H9 (cell line): ENCODE data around the gene TMEM174. TPM values are rescaled to one million over a fixed set of nuclear protein-coding genes. Genes with fewer than 3 reads are reported as not detected.

ENCODE experiments used
- DNase-seq: peaks from one replicate; pipeline ENCODE4 v3.0.0-alpha.2; 2017
- H2AFZ ChIP-seq: one replicate; pipeline ENCODE4 v1.6.1; 2013; ENCODE audit warnings: mild to moderate bottlenecking, low read length, control low read depth, moderate library complexity
- H2AK5ac ChIP-seq: 2 replicates; pipeline ENCODE4 v1.6.1; 2013; ENCODE audit warnings: low read length, control low read depth, mixed read lengths; ENCODE audit not compliant: insufficient read length
- H2BK120ac ChIP-seq: one replicate; pipeline ENCODE4 v1.6.1; 2013; ENCODE audit warnings: low read depth, mild to moderate bottlenecking, low read length, control low read depth, inconsistent platforms; ENCODE audit not compliant: poor library complexity, severe bottlenecking
- H2BK12ac ChIP-seq: 2 replicates; pipeline ENCODE4 v1.6.1; 2013; ENCODE audit warnings: low read length, control low read depth, mixed read lengths, low read depth; ENCODE audit not compliant: insufficient read length
- H2BK15ac ChIP-seq: 2 replicates; pipeline ENCODE4 v1.6.1; 2013; ENCODE audit warnings: low read depth, low read length, control low read depth
- H2BK20ac ChIP-seq: one replicate; pipeline ENCODE4 v1.6.1; 2013; ENCODE audit warnings: low read depth, mild to moderate bottlenecking, low read length, control low read depth, inconsistent platforms; ENCODE audit not compliant: poor library complexity, severe bottlenecking
- H2BK5ac ChIP-seq: 2 replicates; pipeline ENCODE4 v1.6.1; 2013; ENCODE audit warnings: low read length, control low read depth, mixed read lengths; ENCODE audit not compliant: insufficient read length
- H3K14ac ChIP-seq: 2 replicates; pipeline ENCODE4 v1.6.1; 2013; ENCODE audit warnings: low read length, control low read depth; ENCODE audit not compliant: insufficient read depth
- H3K18ac ChIP-seq: 2 replicates; pipeline ENCODE4 v1.6.1; 2013; ENCODE audit warnings: low read depth, mild to moderate bottlenecking, mixed read lengths, low read length, control low read depth; ENCODE audit not compliant: insufficient read length
- H3K23ac ChIP-seq: 2 replicates; pipeline ENCODE4 v1.6.1; 2013; ENCODE audit warnings: low read length, control low read depth, mixed read lengths, low read depth; ENCODE audit not compliant: insufficient read length
- H3K23me2 ChIP-seq: 2 replicates; pipeline ENCODE4 v1.6.1; 2013; ENCODE audit warnings: low read depth, mild to moderate bottlenecking, mixed read lengths, low read length, control low read depth; ENCODE audit not compliant: insufficient read length, poor library complexity, severe bottlenecking
- H3K27ac ChIP-seq: 2 replicates; pipeline ENCODE4 v1.5.1; 2013; ENCODE audit warnings: low read length, control low read depth, mixed read lengths, low read depth; ENCODE audit not compliant: insufficient read length
- H3K27me3 ChIP-seq: 2 replicates; pipeline ENCODE4 v1.6.1; 2013; ENCODE audit warnings: low read length, control low read depth, inconsistent platforms; ENCODE audit not compliant: insufficient read depth
- H3K4ac ChIP-seq: 2 replicates; pipeline ENCODE4 v1.6.1; 2013; ENCODE audit warnings: low read depth, mild to moderate bottlenecking, control low read depth, inconsistent platforms, low read length, moderate library complexity
- H3K4me1 ChIP-seq: 2 replicates; pipeline ENCODE4 v1.6.1; 2013; ENCODE audit warnings: low read length, control low read depth, inconsistent platforms; ENCODE audit not compliant: insufficient read depth
- H3K4me2 ChIP-seq: 2 replicates; pipeline ENCODE4 v1.6.1; 2013; ENCODE audit warnings: low read length, control low read depth, mixed read lengths; ENCODE audit not compliant: insufficient read length, insufficient read depth
- H3K56ac ChIP-seq: 2 replicates; pipeline ENCODE4 v1.6.1; 2013; ENCODE audit warnings: low read depth, mild to moderate bottlenecking, mixed read lengths, low read length, control low read depth; ENCODE audit not compliant: insufficient read length
- H3K79me1 ChIP-seq: 2 replicates; pipeline ENCODE4 v1.6.1; 2013; ENCODE audit warnings: low read depth, mild to moderate bottlenecking, moderate library complexity, low read length, control low read depth, inconsistent platforms; ENCODE audit not compliant: insufficient read depth, poor library complexity, severe bottlenecking
- H3K79me2 ChIP-seq: 2 replicates; pipeline ENCODE4 v1.6.1; 2013; ENCODE audit warnings: low read length, control low read depth, inconsistent platforms; ENCODE audit not compliant: insufficient read depth
- H3K9ac ChIP-seq: 2 replicates; pipeline ENCODE4 v1.6.1; 2013; ENCODE audit warnings: low read length, control low read depth, mixed read lengths; ENCODE audit not compliant: insufficient read length; ENCODE audit errors: extremely low read depth
- H3K9me3 ChIP-seq: one replicate; pipeline ENCODE4 v1.6.1; 2013; ENCODE audit warnings: low read depth, low read length, inconsistent platforms; ENCODE audit not compliant: control insufficient read depth
- H3T11ph ChIP-seq: one replicate; pipeline ENCODE4 v1.6.1; 2013; ENCODE audit warnings: mild to moderate bottlenecking, low read length, control low read depth, inconsistent platforms
- H4K20me1 ChIP-seq: one replicate; pipeline ENCODE4 v1.6.1; 2013; ENCODE audit not compliant: control insufficient read depth, insufficient read length, insufficient read depth
- H4K5ac ChIP-seq: 2 replicates; pipeline ENCODE4 v1.6.1; 2013; ENCODE audit warnings: low read depth, mild to moderate bottlenecking, mixed read lengths, low read length, control low read depth; ENCODE audit not compliant: insufficient read length
- H4K8ac ChIP-seq: replicated peaks from 2 replicates; pipeline ENCODE4 v1.6.1; 2013; ENCODE audit warnings: low read length, control low read depth, mixed read lengths, low read depth; ENCODE audit not compliant: insufficient read length
- H4K91ac ChIP-seq: 2 replicates; pipeline ENCODE4 v1.6.1; 2013; ENCODE audit warnings: low read depth, mild to moderate bottlenecking, moderate library complexity, mixed read lengths, low read length, control low read depth; ENCODE audit not compliant: insufficient read length
- H3K27ac Mint-ChIP-seq, 3 experiments: 2 replicates in 2 of 3; 3 replicates in 1 of 3; pipeline ENCODE4 v1.8.0; 2020 to 2021; ENCODE audit warnings: mixed read lengths in 3 of 3, mild to moderate bottlenecking in 1 of 3, moderate library complexity in 1 of 3
- H3K27me3 Mint-ChIP-seq: 2 replicates; pipeline ENCODE4 v1.8.0; 2021; ENCODE audit warnings: low read depth, mild to moderate bottlenecking, moderate library complexity, mixed read lengths
- H3K36me3 Mint-ChIP-seq, 3 experiments: 2 replicates in 2 of 3; 3 replicates in 1 of 3; pipeline ENCODE4 v1.8.0; 2020 to 2021; ENCODE audit warnings: low read depth in 3 of 3, mixed read lengths in 3 of 3; ENCODE audit not compliant: insufficient read depth in 1 of 3
- H3K4me1 Mint-ChIP-seq, 2 experiments: 2 replicates each; pipeline ENCODE4 v1.8.0; 2020; ENCODE audit warnings: mixed read lengths in 2 of 2
- H3K4me3 Mint-ChIP-seq, 2 experiments: 2 replicates in 1 of 2; 3 replicates in 1 of 2; pipeline ENCODE4 v1.8.0; 2020 to 2021; ENCODE audit warnings: mild to moderate bottlenecking in 2 of 2, mixed read lengths in 2 of 2, moderate library complexity in 1 of 2
- H3K9me3 Mint-ChIP-seq, 2 experiments: 2 replicates in 1 of 2; 3 replicates in 1 of 2; pipeline ENCODE4 v1.8.0; 2020; ENCODE audit warnings: mild to moderate bottlenecking in 2 of 2, mixed read lengths in 2 of 2, moderate library complexity in 1 of 2
- WGBS: extraction: QIAGEN DNeasy Blood & Tissue Kit; methylation state at CpG from one replicate; pipeline ENCODE4 v1.1.7; 2013; ENCODE audit warnings: missing lambda C conversion rate, low lambda C conversion rate, mixed read lengths; ENCODE audit not compliant: insufficient read length; ENCODE audit errors: extremely low coverage; 5-methylcytosine and 5-hydroxymethylcytosine counted together
- total RNA-seq: library from RNA; stranded (reverse); gene quantifications from 2 replicates; pipeline ENCODE4 v1.2.1, GENCODE V29; 2021
- TF ChIP-seq, protein P1 (sequence below): fragments of 200-600 bp; sonication (generic); conservative IDR thresholded peaks from 3 replicates; pipeline ENCODE4 v1.8.0; 2021; ENCODE audit warnings: antibody characterized with exemption, mild to moderate bottlenecking

Gene TMEM174
- total RNA-seq, 1 experiment from 2014 or later, result not detected

DNA sequence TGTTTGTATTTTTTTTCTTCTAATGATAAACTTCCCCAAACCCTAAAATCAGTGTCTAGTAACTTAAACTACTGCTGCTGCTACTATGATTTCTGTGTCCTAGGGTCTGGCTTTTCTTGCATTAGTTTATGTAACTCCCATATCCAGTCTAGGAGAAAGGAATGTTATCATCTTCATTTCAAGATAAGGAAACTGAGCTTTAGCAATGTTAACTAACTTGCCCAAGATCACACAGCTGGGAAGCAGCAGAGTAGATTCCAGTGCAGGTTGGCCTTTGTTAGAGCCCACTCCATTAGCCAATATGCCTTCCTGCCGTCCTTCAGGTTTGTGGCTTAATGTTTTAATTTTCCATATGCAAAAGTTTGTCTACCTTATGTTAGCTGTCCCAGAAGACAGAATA, 42.2 kb upstream of the TMEM174 start:
- H3K4me2 ChIP-seq, result no peak overlapping the region
- no peak overlapping the region for H2BK5ac ChIP-seq
- no peaks in the 10 kb centered on the region for H3K23me2 ChIP-seq
- WGBS, result no CpG with 5 or more reads among the region's 1 CpG
- no peak overlapping the region for H2BK120ac ChIP-seq
- no peak overlapping the region for H3K56ac ChIP-seq
- H4K91ac ChIP-seq, result no peak overlapping the region
- peaks cover 0 to 2% (median 0%) of the 10 kb centered on the region in 3 experiments; a peak in 2 of 7 replicates for H3K36me3 Mint-ChIP-seq
- H3K27me3 Mint-ChIP-seq, result peaks cover 5% of the 10 kb centered on the region
- no peaks in the 10 kb centered on the region for H3K9me3 ChIP-seq
- H3K4me3 Mint-ChIP-seq, result no peak overlapping the region
- H4K8ac ChIP-seq, result no peak overlapping the region
- H3K79me1 ChIP-seq, result no peaks in the 10 kb centered on the region
- H3K4me1 Mint-ChIP-seq, result peaks cover 21 to 23% of the 10 kb centered on the region in 2 experiments
- no peak overlapping the region for H2BK15ac ChIP-seq
- H4K5ac ChIP-seq, result no peak overlapping the region
- H3K23ac ChIP-seq, result no peak overlapping the region
- no peak for DNase-seq
- no peak overlapping the region for H2AK5ac ChIP-seq
- H3K4me1 ChIP-seq, result peaks cover 3% of the 10 kb centered on the region; the same call in 1 of the 2 replicates
- no peak overlapping the region for H2BK20ac ChIP-seq
- no peak overlapping the region for H3K18ac ChIP-seq
- H3K9ac ChIP-seq, result no peak overlapping the region
- no peak overlapping the region for H2BK12ac ChIP-seq
- H3K27ac Mint-ChIP-seq, result no peak overlapping the region
- H3K27me3 ChIP-seq, result no peaks in the 10 kb centered on the region
- no peak overlapping the region for H3T11ph ChIP-seq
- TF ChIP-seq, protein P1, sequence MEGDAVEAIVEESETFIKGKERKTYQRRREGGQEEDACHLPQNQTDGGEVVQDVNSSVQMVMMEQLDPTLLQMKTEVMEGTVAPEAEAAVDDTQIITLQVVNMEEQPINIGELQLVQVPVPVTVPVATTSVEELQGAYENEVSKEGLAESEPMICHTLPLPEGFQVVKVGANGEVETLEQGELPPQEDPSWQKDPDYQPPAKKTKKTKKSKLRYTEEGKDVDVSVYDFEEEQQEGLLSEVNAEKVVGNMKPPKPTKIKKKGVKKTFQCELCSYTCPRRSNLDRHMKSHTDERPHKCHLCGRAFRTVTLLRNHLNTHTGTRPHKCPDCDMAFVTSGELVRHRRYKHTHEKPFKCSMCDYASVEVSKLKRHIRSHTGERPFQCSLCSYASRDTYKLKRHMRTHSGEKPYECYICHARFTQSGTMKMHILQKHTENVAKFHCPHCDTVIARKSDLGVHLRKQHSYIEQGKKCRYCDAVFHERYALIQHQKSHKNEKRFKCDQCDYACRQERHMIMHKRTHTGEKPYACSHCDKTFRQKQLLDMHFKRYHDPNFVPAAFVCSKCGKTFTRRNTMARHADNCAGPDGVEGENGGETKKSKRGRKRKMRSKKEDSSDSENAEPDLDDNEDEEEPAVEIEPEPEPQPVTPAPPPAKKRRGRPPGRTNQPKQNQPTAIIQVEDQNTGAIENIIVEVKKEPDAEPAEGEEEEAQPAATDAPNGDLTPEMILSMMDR, result no peak
- H3K4ac ChIP-seq, result no peak overlapping the region
- no peaks in the 10 kb centered on the region; a peak in 1 of 5 replicates for H3K9me3 Mint-ChIP-seq
- no peak overlapping the region for H3K27ac ChIP-seq
- no peak overlapping the region for H3K14ac ChIP-seq
- no peaks in the 10 kb centered on the region for H4K20me1 ChIP-seq
- H3K79me2 ChIP-seq, result no peaks in the 10 kb centered on the region
- H2AFZ ChIP-seq, result no peak overlapping the region
